C4-2B (cell line): Measurements from ENCODE around the gene SMARCA2.

Experiments
- H3K27ac ChIP-seq: fragments of 450-650 bp; 2 replicates; pipeline ENCODE4 v1.5.1; 2017
- ZFX ChIP-seq: fragments of 450-650 bp; IDR thresholded peaks from 2 replicates; pipeline ENCODE4 v1.6.1; 2017
- TF ChIP-seq, protein P1 (sequence below): fragments of 450-650 bp; conservative IDR thresholded peaks from 2 replicates; pipeline ENCODE4 v1.5.1; 2017; ENCODE audit warnings: mild to moderate bottlenecking

The SMARCA2 gene

DNA sequence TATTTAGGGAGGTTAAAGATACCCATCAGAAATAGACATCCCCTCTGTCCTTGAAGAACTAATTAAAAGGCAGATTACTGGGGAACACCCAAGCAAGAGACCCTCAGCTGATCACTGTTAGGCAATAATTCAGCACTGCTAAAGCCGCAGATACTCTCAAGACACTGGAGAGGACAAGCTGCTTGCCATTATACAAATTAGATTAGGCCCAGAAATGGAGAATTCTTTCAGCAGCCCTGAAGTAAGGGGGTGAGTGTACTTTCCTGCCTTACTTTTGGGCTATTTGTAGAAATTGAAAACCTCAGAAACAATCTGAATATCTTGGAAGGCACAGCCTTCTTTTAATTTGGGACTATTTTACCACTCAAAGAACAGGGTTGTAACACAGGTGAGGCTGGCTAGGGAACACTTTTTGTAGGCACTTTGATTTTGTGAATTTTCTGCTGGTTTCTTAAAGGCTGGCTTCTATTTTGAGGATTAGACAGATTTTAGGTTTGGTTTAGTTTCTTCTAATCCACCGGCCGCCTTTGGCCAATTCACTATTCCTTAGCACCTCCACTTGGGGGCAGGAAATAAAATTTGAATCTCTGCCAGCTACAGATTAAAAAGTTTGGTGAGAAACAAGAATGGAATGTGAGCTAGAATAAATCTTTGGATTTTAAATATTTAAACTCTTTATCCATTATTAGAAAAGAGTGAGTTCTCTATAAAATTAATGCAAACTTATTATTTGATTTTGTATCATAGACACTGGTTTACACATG is 106.0 kb downstream of the SMARCA2 start:
- H3K27ac ChIP-seq: no peak overlapping the region
- TF ChIP-seq, protein P1, sequence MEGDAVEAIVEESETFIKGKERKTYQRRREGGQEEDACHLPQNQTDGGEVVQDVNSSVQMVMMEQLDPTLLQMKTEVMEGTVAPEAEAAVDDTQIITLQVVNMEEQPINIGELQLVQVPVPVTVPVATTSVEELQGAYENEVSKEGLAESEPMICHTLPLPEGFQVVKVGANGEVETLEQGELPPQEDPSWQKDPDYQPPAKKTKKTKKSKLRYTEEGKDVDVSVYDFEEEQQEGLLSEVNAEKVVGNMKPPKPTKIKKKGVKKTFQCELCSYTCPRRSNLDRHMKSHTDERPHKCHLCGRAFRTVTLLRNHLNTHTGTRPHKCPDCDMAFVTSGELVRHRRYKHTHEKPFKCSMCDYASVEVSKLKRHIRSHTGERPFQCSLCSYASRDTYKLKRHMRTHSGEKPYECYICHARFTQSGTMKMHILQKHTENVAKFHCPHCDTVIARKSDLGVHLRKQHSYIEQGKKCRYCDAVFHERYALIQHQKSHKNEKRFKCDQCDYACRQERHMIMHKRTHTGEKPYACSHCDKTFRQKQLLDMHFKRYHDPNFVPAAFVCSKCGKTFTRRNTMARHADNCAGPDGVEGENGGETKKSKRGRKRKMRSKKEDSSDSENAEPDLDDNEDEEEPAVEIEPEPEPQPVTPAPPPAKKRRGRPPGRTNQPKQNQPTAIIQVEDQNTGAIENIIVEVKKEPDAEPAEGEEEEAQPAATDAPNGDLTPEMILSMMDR: no peak
- TF ChIP-seq ZFX: no peak

DNA sequence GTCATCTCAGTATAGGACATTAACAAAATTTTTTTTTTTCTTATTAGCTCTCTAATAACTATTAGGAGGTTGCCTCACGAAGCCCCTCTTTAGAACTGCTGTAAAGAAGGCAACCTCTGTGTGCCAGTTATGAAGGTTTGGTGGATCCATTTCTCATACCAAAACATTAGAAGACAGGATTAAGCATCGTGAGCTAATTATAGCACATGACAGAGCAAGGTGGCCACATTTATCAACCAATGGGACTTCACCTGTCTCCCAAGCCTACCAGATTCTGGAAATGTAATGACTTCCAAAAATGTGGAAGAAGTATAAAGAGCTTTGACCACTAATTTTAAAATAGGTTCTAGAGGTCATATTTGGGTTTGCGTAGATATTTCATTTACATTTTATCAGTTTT is 107.2 kb downstream of the SMARCA2 start:
- TF ChIP-seq, protein P1: no peak
- no peak for TF ChIP-seq ZFX
- H3K27ac ChIP-seq: no peak overlapping the region

DNA sequence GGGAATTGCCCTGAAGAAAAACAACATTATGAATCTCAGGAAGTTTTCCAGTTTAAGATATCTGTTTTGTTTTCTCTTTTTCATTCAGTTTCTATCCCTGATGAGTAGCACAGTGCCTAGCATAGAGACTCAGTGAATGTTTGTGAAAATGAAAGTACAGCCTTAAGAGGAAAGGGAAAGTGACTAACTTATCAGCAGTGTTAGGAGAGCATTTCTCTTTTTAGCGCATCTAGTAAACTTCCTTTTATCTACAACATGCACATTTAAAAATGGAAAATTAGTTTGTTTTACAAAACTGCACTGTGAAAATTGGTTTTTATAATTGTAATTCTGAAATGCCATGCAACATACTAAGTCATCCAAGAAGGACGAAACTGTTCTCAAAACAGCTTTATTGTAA is 110.8 kb downstream of the SMARCA2 start:
- TF ChIP-seq, protein P1: no peak
- no peak for TF ChIP-seq ZFX
- H3K27ac ChIP-seq: no peak overlapping the region

DNA sequence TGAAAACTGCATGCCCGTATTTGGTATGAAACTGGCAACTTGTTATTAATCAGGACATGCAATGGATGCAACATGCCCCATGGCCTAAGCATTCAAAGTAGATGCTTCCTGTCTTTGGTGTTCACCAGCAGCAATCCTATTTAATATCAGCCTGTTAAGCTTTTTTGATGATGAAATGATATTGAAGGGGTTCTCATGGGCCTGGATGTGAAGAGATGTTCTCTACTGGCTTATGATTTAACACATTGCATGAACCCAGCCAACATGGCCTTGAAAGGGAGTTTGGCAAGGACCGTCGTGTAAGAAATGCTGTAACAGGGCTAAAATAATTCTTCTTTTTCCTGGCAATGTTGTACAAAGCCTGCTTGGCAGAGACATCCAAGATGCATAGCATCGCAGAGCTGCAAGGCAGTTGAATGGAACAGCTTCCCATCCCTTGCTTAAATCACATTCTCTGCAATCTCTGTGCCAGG is 111.2 kb downstream of the SMARCA2 start:
- no peak for TF ChIP-seq ZFX
- TF ChIP-seq, protein P1: no peak
- H3K27ac ChIP-seq: no peak overlapping the region

DNA sequence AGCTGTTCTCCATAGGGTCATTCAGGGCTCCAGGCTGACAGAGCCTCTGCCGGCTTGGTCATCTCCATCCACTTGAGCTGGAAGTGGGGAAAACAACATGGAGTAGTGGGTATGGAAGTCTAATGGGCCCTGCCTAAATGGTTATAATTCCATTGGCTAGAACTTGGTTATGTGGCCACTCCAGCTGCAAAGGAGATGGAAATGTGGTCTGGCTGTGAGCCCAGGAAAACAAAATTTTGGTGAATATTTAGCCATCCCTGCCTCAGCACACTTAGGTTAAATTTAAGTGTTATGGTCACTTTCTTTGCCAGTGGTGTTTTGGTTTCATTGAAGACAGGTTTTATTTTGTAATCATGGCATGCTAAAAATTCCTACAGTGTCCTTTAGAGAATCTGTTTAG is 112.3 kb downstream of the SMARCA2 start:
- H3K27ac ChIP-seq: no peak overlapping the region
- TF ChIP-seq, protein P1: no peak
- no peak for TF ChIP-seq ZFX

DNA sequence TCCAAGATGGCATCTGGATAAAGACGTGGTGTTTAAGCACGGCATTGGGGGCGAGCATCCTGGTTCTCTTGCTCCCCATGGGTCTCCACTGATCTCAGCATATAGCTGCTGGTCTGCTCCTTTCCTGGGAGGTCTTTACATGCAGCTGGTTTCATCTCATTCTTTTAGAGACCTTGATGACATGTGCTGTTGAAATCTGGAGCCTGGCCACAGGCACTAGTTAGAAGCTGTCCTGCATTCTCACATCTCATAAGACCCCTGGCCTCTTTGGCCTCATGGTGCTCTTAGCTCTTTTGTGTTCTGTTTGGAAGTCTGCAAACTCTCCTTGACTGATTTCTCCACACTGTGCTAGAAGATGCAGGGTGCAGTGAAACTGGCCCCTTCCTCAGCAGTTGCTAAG is 113.0 kb downstream of the SMARCA2 start:
- H3K27ac ChIP-seq: no peak overlapping the region
- TF ChIP-seq, protein P1: no peak
- no peak for TF ChIP-seq ZFX

DNA sequence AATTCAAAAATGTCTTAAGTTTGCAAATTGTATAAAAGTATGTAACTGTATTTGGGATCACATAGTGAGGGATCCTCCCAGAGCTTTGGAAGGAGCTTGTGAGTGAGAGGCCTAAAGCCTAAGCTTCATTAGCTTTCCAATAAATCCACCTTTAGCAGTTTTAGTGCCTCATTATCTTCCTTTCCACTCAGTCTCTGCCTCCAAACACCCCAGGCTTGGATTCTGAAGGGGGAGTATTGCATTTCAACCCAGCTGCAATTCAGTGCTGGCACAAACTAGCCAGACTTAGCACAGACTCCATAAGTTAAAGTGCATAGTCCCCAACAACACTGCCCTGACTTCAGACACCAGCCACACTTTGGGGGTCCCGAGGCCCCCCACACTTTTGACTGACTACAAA is 113.5 kb downstream of the SMARCA2 start:
- no peak for TF ChIP-seq ZFX
- TF ChIP-seq, protein P1: no peak
- no peak overlapping the region for H3K27ac ChIP-seq
